ENCODE data around the gene DENND1C. TPM values are rescaled to one million over a fixed set of nuclear protein-coding genes. Genes with fewer than 3 reads are reported as not detected.

Gene DENND1C
- total RNA-seq, 2 experiments from 2014 or later, result 62.4 to 63.2 TPM

DNA sequence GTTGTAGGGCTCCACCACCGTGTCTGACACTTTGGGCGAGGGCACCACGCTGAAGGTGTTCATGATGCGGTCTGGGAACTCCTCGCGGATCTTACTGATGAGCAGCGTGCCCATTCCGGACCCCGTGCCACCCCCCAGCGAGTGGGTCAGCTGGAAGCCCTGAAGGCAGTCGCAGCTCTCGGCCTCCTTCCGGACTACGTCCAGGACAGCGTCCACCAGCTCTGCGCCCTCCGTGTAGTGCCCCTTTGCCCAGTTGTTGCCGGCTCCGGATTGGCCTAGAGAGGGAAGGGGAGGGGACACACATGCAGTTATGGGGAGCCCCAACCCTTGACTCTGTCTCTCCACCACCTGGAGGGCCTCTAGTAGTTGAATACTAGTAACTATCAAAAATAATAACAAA lies 14.4 kb upstream of the DENND1C start:
- Mint-ChIP-seq H3K36me3 (no peaks in the 10 kb centered on the region), H3K4me1 (peaks cover 6% of the 10 kb centered on the region), H3K27me3 (no peaks in the 10 kb centered on the region), H3K27ac (no peak overlapping the region), H3K4me3 (no peak overlapping the region), H3K9me3 (peaks cover 2% of the 10 kb centered on the region)
- no peak for DNase-seq

- Mint-ChIP-seq H3K36me3 (no peaks in the 10 kb centered on the region), H3K4me3 (no peak overlapping the region)
These were observed 12.9 kb upstream of the DENND1C start for GRCh38 chr19:6494438-6495036.

DNA sequence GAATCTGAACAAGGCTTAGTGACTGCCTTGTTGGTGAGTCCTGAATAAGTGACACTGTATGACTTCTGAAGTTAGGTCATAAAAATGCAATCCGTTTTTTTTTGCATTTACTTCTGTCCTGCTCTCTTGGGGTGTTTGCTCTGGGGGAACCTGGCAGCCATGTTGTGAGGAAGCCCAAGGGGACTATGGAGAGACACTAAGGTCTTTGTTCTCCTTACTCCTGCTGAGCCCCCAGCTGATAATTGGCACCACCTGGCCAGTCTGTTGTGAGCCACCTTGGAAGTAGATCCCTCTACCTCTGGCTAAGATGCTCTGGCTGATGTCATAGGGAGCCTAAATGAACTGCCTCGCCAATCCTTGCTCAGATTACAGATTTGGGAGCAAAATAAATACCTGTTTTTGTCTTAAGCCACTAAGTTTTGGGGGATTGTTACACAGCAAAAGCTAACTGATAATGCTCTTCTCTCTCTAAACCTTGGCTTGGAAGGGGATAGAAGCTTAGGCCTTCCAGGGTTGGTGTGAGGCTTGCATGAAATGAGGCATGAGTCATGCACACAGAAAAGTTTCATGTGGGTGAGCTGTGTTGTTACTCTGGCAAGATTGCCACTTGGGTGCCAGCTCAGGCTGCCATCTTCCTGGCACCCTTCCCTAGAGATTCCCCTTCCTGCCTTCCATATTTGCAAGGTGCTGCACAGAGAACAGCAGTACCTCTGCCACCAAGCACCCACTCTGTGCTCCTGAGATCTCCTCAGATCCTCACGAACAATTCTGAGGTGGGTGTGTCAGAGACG lies 10.4 kb upstream of the DENND1C start:
- no peak for DNase-seq
- Mint-ChIP-seq H3K27ac (no peak overlapping the region), H3K27me3 (no peaks in the 10 kb centered on the region), H3K36me3 (no peaks in the 10 kb centered on the region), H3K4me1 (peaks cover 4% of the 10 kb centered on the region), H3K9me3 (peaks cover 2% of the 10 kb centered on the region), H3K4me3 (no peak overlapping the region)

More at GRCh38 chr19:6494438-6495036, 12.9 kb upstream of the DENND1C start:
- DNase-seq, result no peak
- Mint-ChIP-seq H3K9me3 (peaks cover 2% of the 10 kb centered on the region), H3K4me1 (peaks cover 6% of the 10 kb centered on the region), H3K27ac (no peak overlapping the region), H3K27me3 (no peaks in the 10 kb centered on the region)

GRCh38 chr19:6490134-6490533 lies 8.5 kb upstream of the DENND1C start:
- Mint-ChIP-seq H3K4me1 (peaks cover 4% of the 10 kb centered on the region), H3K27ac (peak overlapping the region; percentile 43), H3K4me3 (peak overlapping the region; percentile 71), H3K27me3 (no peaks in the 10 kb centered on the region), H3K36me3 (no peaks in the 10 kb centered on the region), H3K9me3 (peaks cover 2% of the 10 kb centered on the region)
- DNase-seq, result no peak

DNA sequence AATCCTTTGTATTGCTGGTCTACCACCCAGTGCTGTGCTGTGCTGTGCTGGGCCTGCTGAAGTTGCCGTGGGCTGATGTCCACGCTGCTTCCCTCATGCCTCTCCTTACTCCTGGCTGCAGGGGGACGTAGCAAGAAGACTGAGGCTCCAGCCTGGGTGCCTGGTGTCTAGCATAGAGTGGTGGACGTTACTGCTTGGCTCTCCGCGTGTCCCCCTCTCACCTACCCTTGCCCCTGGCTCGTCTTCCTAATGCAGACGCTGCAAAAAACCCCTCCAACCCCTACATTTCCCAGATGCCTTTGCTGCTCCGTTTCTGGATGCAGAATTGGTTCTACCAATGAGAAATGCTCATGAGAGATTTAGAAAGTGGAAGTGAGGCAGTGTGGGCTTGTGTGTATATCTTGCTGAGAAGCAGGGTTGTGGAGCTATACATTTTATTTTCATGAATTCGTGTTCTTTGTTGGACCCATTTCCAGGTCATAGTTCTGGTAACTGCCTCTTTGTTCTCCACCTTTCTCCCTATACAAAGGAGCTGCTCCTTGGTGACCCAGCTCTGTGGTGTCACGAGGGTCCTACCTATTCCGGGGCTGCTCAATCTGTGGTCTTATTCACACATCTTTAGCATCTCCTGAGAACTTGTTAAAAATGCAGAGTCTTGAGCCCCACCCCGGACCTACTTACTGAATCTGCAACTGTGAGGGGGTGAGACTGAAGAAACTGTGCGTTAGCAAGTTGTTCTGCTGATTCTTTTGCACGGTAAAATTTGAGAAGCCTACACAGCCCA lies 7.9 kb upstream of the DENND1C start:
- peaks cover 2% of the 10 kb centered on the region for H3K9me3 Mint-ChIP-seq
- no peak for DNase-seq
- peak overlapping the region; percentile 43 for H3K27ac Mint-ChIP-seq
- no peaks in the 10 kb centered on the region for H3K27me3 Mint-ChIP-seq
- H3K4me3 Mint-ChIP-seq, result peak overlapping the region; percentile 71
- no peaks in the 10 kb centered on the region for H3K36me3 Mint-ChIP-seq
- peaks cover 4% of the 10 kb centered on the region for H3K4me1 Mint-ChIP-seq

DNA sequence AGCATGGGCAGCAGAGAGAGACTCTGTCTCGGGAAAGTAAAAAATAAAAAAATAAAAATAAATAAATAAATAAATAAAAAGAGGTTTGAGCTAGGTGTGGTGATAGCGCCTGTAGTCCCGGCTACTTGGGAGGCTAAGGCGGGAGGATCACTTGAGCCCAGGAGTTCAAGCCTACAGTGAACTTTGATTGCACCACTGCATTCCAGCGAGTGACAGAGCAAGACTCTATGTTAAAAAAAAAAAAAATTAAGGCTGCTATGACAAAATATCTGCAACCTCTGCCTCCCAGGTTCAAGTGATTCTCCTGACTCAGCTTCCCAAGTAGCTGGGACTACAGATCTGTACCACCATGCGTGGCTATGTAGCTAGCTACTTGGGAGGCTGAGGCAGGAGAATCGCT lies 3.2 kb upstream of the DENND1C start:
- Mint-ChIP-seq H3K4me1 (peaks cover 21% of the 10 kb centered on the region), H3K27me3 (no peaks in the 10 kb centered on the region), H3K4me3 (no peak overlapping the region), H3K36me3 (no peaks in the 10 kb centered on the region), H3K27ac (no peak overlapping the region), H3K9me3 (no peaks in the 10 kb centered on the region)
- DNase-seq, result no peak

DNA sequence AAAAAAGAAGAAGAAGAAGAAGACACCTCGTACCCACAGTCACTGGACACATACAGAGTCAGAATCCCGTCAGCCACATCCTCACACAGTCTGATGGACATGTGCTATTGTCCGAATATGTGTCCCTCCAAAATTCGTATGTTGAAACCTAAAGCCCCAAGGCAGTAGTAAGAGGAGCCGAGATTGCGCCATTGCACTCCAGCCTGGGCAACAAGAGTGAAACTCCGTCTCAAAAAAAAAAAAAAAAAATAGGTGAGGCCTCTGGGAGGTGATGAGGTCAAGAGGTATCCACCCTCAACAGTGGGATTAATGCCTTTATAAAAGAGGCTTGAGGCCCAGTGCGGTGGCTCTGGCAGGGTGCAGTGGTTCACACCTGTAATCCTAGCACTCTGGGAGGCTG lies 2.6 kb upstream of the DENND1C start:
- no peaks in the 10 kb centered on the region for H3K27me3 Mint-ChIP-seq
- H3K9me3 Mint-ChIP-seq, result no peaks in the 10 kb centered on the region
- DNase-seq, result no peak
- no peak overlapping the region for H3K27ac Mint-ChIP-seq
- H3K4me3 Mint-ChIP-seq, result no peak overlapping the region
- peaks cover 22% of the 10 kb centered on the region for H3K4me1 Mint-ChIP-seq
- no peaks in the 10 kb centered on the region for H3K36me3 Mint-ChIP-seq

- Mint-ChIP-seq H3K4me1 (peaks cover 22% of the 10 kb centered on the region), H3K27me3 (no peaks in the 10 kb centered on the region), H3K4me3 (no peak overlapping the region), H3K36me3 (no peaks in the 10 kb centered on the region), H3K9me3 (no peaks in the 10 kb centered on the region), H3K27ac (peak overlapping the region; percentile 13)
- no peak for DNase-seq
These were observed 1.6 kb upstream of the DENND1C start for GRCh38 chr19:6483235-6483634.

- Mint-ChIP-seq H3K36me3 (no peaks in the 10 kb centered on the region), H3K4me1 (peaks cover 22% of the 10 kb centered on the region), H3K27ac (peak overlapping the region; percentile 92), H3K27me3 (no peaks in the 10 kb centered on the region), H3K9me3 (no peaks in the 10 kb centered on the region), H3K4me3 (peak overlapping the region; percentile 92)
- no peak for DNase-seq
These were observed 728 bp upstream of the DENND1C start for GRCh38 chr19:6482343-6482686.

GRCh38 chr19:6480848-6481415 lies 655 bp downstream of the DENND1C start:
- no peaks in the 10 kb centered on the region for H3K27me3 Mint-ChIP-seq
- H3K4me1 Mint-ChIP-seq, result peaks cover 22% of the 10 kb centered on the region
- peak overlapping the region; percentile 92 for H3K4me3 Mint-ChIP-seq
- peak overlapping the region; percentile 92 for H3K27ac Mint-ChIP-seq
- DNase-seq, result no peak
- no peaks in the 10 kb centered on the region for H3K9me3 Mint-ChIP-seq
- peaks cover 8% of the 10 kb centered on the region for H3K36me3 Mint-ChIP-seq

DNA sequence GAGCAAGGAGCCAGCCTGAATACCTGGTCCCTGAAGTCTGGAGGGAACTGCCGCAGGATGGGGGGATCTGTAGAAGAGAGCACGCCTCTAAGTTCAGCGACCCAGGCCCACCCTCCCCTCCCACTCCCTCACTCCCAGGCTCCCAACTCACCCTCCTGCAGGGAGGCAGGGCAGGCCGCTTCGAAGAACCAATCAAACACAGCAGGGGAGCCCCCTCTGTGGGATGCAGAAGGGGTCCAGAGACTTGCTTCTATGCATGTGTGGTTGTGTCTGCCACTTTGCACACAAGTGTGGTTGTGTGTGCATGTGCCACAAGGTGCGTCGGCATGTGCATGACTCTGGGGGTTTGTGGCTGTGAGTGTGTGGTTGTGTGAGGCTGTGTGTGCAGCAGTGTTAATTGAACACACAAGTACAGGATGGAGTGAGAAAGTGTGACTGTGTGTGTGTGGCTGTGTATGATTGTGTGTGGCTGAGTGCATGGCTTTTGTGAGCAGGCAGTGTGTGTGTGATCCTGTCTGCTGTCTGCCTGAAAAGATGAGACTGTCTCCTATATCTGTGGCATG lies 1.7 kb downstream of the DENND1C start:
- H3K4me1 Mint-ChIP-seq, result peaks cover 22% of the 10 kb centered on the region
- no peaks in the 10 kb centered on the region for H3K27me3 Mint-ChIP-seq
- no peaks in the 10 kb centered on the region for H3K9me3 Mint-ChIP-seq
- H3K36me3 Mint-ChIP-seq, result peaks cover 9% of the 10 kb centered on the region
- peak overlapping the region; percentile 92 for H3K4me3 Mint-ChIP-seq
- H3K27ac Mint-ChIP-seq, result peak overlapping the region; percentile 92
- no peak for DNase-seq

DNA sequence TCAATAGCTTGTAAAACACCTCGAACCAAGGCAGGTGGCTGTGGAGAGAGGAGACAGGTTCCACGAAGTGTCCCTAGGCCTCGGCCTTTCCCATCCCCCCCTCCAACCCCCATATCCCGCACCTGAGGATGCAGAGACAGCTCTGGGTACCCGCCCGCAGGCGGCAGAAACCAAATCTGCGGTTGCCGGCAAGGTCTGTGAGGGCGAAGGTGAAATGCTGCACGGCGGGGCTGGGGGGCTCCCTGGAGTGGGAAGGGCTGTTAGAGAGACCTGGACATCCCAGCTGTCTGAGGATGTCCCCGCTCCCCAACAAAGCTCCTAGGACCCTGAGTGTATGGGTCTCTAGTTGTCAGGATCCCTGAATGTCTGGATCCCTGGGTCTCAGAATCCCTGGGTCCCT lies 2.8 kb downstream of the DENND1C start:
- no peaks in the 10 kb centered on the region for H3K9me3 Mint-ChIP-seq
- peaks cover 22% of the 10 kb centered on the region for H3K4me1 Mint-ChIP-seq
- no peak overlapping the region for H3K27ac Mint-ChIP-seq
- peaks cover 12% of the 10 kb centered on the region for H3K36me3 Mint-ChIP-seq
- no peaks in the 10 kb centered on the region for H3K27me3 Mint-ChIP-seq
- DNase-seq, result no peak
- no peak overlapping the region for H3K4me3 Mint-ChIP-seq

- Mint-ChIP-seq H3K27me3 (no peaks in the 10 kb centered on the region), H3K9me3 (no peaks in the 10 kb centered on the region), H3K4me3 (no peak overlapping the region), H3K4me1 (peaks cover 13% of the 10 kb centered on the region), H3K36me3 (peaks cover 12% of the 10 kb centered on the region), H3K27ac (no peak overlapping the region)
- DNase-seq, result no peak
These were observed 4.6 kb downstream of the DENND1C start for GRCh38 chr19:6476896-6477431.

DNA sequence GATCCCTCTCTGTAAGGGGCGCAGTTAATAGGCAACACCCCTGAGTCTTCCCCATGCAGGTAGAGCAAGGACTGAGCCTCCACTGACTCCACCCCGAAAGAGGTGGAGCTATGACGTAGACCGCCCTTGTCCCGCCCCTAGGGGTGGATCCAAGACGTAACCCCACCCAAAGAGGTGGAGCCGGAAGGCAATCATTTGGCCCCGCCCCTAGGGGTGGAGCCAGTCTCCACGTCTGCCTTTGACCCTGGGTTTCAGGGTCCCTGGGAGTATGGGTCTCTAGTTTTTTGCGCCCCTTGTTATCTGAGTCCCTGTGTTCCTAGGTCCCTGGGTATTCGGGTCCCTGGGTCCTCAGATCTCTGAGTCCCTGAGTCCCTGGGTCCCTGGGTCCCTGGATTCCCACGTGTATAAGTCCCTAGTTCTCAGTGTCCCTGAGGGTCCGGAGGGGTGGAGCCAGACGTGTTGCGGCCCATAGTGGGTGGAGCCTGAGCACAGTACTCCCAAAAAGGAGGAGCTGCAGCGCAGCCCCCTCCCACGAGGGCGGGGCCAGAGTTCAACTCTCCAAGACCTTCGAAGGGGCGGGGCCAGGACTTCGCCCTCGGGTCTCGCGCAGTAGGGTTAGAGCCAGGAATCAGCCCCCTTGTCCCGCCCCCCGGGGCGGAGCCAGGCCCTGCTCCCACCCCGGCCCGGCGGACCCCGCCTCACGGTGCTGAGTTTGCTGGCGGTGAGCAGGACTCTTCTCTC lies 5.3 kb downstream of the DENND1C start:
- Mint-ChIP-seq H3K4me3 (no peak overlapping the region), H3K4me1 (peaks cover 10% of the 10 kb centered on the region), H3K9me3 (no peaks in the 10 kb centered on the region), H3K27ac (no peak overlapping the region), H3K36me3 (peaks cover 12% of the 10 kb centered on the region), H3K27me3 (no peaks in the 10 kb centered on the region)
- peak; percentile 72 for DNase-seq

Measured in activated naive CD8-positive, alpha-beta T cell treated with anti-CD3 and anti-CD28 coated beads for 36 hours (primary cell).